Skeletal muscle cell (primary cell): ENCODE results near the gene XPNPEP1.

Experiments used
- DNase-seq: peaks from one replicate; pipeline ENCODE4 v3.0.0-alpha.2; 2010; ENCODE audit warnings: low read depth
- H3K4me3 ChIP-seq: 2 replicates; pipeline ENCODE4 v1.5.1; 2011; ENCODE audit warnings: low read depth, mild to moderate bottlenecking, control low read depth, low read length, moderate library complexity

XPNPEP1 gene

DNA sequence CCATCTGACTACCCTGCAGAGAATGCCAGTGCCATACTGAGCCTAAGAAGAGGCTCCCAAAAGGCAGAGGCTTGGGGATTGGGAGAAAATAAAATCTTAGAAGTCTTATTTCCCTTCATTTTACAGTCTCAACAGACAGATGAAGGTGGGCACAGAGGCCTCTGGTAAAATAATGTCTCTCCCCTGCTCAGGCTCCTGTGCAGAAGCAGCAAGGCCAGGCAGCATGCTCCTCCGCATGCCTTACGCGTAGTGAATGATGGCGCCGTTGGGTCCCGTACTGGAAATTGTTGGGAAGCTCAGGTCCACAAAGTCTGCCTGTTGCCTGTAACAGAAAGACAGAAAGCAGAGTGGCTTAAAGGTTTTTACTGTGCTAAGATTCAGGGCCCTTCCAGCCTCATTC, 45.8 kb downstream of the XPNPEP1 start:
- no peak overlapping the region for H3K4me3 ChIP-seq

DNA sequence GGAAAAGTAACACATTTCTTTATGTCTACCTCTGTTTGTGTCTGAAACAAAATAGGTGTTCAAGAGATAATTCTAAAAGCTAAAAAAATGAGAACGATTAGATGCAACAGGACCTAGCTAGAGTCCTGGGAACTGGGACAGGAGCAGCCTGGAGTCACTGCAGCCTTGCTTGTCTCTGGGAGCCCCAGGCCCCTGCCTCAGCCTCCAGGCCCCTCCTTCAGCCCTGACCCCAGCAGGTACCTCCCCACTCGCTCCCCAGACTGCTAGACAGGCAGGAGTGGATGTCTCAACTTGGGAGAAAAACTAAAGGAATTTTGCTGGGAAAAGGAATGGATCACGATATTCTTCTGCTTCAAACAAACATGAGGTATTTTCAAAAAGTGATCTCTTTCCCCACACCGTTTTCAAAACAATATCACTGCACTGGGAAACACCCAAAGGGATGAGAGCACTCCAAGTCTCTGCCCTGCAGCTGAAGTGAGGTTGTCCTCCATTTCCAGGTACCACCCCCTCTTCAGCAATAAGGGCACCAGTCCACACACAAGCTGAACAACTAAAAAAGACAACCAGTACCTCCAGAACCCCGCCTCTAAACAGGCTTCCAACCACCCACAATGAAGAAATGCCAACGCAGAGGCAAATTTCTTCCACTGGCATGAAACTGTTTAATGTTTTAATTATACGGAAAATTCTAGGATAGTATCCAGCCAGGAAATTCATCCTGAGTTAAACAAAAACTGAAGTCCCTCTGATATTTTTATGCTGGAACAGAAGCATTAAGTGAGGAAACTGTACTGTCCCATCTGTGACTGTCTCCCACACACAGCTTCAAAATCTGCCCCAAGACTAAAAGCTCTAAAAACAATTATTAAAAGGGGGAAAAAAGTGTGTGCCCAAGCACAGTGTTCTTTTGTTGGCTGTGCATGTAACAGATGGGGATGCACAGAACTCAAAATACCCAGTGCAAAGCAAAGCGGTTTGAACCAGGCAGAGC, 47.2 kb downstream of the XPNPEP1 start:
- DNase-seq: no peak
- no peak overlapping the region for H3K4me3 ChIP-seq

More for the DNA sequence above, 45.8 kb downstream of the XPNPEP1 start:
- no peak for DNase-seq

DNA sequence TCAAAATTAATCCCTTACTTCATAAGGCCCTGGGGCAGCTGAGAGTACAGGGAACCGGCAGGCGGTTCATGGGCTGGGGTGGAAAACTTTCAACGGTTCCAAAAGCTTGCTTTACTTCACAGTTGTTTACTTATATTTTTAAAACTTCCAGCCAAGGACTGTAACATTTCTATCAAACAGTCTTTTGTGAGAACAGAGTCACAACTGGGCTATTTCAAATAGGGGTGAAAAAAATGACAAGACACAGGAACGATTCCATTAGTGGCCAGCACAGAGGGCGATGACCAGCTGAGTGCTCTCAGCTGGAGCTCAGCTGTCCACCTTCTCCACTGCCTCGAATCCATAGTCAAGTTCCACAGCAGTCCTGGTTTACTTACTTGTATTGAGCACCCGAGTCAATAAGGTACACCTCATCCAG, 48.2 kb downstream of the XPNPEP1 start:
- no peak overlapping the region for H3K4me3 ChIP-seq
- no peak for DNase-seq

DNA sequence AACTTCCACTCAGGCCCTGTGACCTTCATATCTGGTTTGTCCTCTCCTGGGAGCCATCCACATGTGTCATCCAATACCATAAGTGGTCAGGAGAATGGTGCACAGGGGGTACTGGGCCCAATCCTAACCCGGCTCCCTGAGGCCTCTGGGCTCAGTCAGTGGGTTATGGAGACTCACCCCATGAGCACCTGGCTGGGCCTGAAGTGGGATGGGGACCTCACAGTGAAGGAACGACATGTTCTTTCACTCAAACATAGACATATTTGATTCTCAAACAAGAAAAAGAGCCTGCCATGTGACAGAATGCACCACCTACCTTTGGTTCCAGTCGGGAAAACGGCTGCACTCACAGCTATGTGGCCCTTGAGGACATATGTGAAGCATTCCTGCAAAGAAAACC, 51.8 kb downstream of the XPNPEP1 start:
- no peak overlapping the region for H3K4me3 ChIP-seq
- no peak for DNase-seq

DNA sequence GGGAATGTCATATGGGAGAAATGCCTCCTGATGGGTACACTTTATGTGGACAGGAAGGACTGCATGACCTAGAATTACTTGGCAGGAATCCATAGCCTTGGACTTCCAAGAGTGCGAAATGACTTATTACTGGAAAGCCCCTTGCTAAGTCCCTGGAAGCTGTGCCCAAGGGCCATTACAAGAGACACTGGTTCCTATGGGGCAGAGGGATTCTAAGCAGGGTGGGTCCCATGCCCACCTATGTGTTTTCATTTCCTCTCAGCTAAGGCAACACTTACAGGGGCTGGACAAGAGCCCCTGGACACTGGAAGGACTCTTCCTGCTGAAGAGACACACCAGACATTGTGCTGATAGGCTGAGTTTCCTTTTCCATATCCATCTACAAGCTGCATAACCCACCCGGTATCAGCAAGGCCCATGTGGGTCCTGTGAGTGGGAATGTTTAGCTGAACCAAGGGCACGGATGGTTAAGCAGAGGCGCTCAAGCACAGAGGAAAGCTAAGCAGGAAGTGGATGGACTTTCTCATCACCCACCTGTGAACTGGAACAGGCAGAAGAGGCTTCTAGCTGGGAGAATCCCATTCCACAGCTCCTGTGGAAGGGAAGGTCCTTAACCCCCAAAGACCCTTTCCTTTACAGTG, 56.2 kb downstream of the XPNPEP1 start:
- DNase-seq: no peak

DNA sequence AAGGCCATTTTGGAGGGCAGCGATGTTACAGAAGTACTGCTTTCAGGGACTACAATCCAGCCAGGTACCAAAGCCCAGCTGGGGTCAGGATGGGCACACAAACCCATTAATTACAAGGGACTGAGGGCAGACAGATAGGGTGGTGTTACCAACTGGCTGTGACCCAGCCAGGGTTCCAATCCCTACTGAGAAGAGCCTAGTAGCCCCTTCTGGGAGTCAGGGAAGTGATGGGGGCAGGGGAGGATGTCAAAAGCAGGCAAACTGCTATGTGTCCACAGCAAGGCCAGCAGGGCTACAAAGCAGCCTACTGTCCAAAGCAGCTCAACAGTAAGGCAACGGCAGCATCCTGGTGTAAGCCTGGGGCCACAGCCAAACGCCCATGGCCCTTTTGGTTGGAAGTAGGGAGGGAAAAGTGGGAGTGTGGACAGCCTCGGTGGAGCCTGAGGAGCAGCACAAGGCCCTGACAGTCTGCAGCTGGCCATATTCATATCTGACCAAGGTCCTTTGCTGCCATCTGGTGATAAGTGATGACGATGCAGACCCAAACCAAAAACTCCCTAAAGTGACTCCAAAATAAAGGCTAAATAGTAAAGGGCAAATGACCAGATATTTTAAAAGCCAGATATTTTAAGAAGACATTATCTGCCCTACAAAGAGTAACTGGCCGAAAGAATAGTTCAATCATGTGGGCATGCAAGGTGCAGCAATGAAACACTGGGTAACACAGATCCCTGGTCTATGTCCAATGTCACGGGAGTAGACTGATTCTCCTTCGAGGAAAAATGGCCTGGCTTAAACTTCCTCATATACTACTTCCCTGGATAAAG, 56.9 kb downstream of the XPNPEP1 start:
- no peak for DNase-seq
- H3K4me3 ChIP-seq: no peak overlapping the region

More for the DNA sequence above, 56.2 kb downstream of the XPNPEP1 start:
- H3K4me3 ChIP-seq: no peak overlapping the region

DNA sequence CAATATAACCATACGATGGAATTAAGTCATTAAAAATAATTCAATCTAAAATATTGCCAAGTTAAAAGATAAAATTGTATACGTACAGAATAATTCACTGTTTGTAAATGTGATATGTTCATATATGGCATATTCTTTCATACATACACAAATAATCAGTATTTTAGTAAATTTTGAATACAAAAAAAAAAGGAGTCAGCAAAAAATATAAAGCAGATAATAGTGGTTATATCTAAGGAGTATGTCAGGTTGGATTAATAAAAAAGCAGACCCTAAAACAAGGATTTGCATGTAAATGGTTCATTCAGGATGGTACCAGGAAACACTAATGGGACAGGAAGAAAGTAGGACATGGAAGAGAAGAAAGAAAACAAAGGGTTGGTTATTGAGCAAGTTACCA, 59.5 kb downstream of the XPNPEP1 start:
- H3K4me3 ChIP-seq: no peak overlapping the region
- no peak for DNase-seq

DNA sequence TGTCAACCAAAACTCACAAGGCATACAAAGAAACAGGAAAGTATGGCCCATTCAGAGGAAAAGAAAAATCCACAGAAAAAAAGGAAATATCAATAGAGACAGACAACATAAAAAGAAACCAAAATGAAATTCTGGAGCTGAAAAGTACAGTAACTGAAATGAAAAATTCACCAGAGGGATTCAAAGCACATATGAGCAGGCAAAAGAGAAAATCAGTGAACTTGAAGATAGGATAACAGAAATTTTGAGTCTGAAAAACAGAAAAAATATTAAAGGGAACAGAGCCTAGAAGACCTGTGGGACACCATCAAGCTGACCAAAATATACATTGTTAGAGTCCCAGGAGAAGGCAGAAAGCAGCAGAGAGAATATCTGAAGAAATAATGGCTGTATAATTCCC, 60.6 kb downstream of the XPNPEP1 start:
- DNase-seq: no peak

DNA sequence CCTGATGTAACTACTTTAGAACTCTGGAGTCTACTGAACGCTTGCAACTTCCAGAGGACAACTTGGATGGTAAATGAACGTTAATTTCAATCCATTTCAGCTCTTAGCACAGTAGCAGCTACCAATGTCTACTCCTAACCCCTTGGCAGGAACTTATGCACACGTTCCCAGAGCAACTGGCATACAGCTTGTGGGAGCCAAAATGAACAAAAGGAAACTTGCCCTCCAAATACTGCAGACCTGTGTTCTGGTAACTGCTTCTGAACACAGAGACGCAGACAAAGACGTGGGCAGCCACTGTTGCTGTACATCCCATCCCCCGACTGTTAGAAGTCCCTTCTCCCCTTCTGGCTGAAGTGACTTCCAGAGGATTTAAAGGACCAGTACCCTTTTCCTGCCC, 61.3 kb downstream of the XPNPEP1 start:
- no peak overlapping the region for H3K4me3 ChIP-seq
- DNase-seq: no peak

More for the DNA sequence above, 60.6 kb downstream of the XPNPEP1 start:
- no peak overlapping the region for H3K4me3 ChIP-seq

DNA sequence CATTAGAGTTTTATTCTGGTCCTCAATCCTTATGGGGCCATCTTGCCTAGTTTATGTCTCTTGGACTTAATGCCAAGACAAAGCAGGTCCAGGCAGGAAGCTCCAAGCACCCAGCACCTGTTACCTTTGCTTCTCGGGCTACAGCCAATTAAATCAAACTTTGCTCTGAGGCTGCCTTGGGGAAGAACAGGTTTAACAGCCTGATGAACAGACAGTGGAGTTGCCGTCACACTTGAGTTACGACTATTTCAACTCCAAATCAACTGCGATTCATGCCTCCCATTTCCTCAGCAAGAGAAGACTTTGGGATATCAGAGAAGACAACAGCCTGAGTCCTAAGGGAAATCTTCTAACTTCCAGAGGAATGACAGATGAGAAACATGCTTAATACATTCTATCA, 62.2 kb downstream of the XPNPEP1 start:
- H3K4me3 ChIP-seq: no peak overlapping the region
- DNase-seq: no peak

DNA sequence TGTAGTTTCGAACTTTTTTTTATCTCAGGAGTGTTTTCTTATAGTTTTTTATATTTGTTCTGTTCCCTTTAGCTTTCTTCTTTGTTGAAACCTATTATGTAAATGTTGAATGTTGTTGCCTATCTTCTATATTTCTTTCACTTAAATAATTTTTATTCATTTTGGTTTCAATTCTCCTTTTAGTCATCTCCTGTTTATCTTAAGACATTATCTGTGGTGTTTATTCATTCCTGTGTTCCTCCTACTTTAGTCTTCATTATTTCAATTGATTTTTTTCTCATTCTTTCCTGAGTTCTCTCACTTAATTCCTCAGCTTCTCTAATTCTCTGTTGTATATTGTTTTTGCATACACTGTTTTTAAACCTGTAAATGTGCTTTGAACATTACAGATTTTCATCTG, 64.1 kb downstream of the XPNPEP1 start:
- H3K4me3 ChIP-seq: no peak overlapping the region
- DNase-seq: no peak

DNA sequence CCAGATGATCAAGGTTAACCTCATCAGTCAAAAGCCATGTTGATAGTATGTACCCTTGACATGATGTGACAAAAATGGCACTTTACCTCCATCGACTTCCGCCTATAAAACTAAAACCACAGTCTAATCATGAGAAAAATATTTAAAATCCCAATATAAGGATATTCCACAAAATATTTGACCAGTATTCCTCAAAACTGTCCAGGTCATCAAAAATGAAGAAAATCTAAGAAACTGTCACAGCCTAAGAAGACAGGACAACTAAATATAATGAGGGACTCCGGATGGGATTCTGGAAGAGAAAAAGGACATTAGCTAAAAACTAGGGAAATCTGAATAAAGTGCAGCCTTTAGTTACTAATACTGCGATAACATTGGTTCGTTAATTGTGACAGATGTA, 67.6 kb downstream of the XPNPEP1 start:
- no peak for DNase-seq
- no peak overlapping the region for H3K4me3 ChIP-seq

DNA sequence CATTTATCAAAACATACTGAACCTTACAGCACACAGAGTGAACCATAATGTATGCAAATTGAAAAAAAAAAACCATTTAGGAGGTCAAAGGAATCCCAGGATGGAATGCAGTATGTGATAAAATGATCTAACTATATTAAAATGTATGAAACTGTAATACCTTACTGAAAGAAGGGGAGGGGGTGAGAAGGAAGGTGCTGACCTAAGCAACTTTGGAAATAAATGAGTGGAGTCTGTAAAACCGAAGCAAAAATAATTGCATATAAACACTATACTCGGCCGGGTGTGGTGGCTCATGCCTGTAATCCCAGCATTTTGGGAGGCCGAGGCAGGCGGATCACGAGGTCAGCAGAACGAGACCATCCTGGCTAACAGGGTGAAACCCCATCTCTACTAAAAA, 69.4 kb downstream of the XPNPEP1 start:
- no peak for DNase-seq
- H3K4me3 ChIP-seq: no peak overlapping the region

DNA sequence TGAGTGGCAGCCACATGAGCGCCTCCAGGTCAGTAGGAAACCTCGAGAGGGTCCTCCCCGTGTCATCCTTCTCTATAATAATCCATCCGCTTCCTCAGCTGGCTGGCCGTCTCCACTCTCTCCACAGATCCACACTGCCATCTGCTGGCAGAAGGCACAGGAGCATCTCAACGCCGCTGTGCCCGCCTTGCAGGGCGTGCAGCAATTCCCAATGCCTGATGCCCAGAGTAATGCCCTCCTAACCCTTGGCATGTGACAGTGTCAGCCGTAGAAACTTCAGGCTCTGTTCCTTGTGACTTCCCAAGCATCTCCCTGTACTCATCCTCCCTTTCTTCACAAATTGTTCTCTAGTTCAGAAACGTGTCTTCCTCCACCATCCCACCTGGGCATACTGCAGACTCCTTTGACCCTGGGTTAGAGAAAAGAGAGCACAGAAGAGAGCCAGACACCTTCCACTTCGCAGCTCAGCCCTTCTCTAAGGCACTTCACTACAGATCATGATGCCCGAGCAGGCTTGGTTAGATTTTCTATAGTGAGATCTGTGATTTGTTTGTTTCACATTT, 70.8 kb downstream of the XPNPEP1 start:
- peak; percentile 18 for DNase-seq
- H3K4me3 ChIP-seq: no peak overlapping the region

DNA sequence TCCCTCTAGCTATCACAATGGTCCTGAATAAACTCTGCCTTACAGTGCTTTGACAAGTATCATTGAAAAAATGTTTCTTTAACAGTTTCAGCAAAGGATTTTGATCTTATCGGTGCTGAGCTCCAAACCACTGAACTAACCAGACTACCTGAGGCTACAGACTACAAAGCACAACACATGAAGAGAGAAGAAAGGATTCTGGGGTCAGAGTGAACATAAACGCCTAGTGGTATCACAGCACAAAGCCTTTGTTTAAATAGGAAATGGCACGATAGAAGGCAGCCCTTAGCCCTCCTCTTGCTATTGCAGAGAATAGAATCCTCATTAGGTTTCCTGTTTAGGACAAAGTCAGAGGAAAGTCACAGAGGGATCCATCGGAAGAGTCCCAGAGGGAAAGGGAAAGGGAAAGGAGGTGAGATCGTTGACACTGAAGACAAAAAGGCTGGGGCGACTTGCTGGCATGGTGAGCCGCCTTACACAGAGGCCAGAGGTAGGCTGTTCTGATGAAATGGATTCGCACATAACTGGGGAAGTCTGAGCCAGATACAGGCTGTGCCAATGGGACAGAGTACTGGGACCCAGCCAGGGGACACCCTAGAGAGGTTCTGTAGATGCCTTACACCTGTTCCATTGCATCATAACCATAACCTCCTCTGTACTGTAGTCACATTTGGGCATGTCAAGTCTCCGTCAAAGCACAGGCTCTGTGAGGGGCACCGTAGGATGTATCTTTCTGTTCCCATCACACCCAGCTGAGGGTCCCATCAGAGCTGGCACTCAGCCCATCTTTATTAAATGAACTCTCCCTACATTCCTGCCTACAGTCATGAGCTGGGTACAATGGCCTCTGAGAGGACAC, 71.5 kb downstream of the XPNPEP1 start:
- H3K4me3 ChIP-seq: no peak overlapping the region
- no peak for DNase-seq

DNA sequence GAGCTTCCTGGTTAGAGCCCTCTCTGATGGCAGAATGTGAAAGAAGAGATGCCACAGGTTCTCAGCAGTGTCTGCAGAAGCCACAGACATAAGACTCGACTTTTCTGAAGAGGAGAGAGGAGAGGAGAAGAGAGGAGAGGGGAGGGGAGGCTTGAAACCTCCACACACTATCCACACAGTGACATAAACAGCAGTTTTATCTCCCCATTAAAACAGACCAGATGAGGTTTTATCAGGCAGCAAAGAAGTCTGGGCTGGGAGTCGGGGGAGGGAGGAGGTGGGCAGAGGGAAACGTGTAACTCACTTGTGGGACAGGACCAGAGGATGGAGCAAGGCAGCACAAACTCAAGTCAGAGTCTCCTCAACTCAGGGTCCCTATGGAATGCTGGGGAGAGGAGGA, 76.5 kb downstream of the XPNPEP1 start:
- no peak for DNase-seq

DNA sequence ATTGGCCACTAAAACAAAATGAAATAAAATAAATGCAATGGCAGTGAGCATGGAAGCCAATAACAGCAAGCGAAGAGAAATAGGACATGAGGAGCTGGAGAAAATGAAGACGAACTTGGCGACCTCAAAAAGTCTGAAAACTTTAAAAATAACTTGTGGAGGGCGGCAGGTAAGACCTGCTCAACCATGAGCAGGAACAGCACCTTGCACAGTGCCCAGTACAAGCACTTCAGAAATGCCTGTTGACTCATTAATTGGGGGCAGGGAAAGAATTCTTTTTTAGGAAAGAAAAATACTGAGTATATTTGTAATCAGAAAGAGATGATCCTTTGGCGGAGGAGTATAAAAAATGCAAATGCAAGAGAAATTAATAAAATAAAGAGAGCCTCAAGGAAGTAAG, 78.0 kb downstream of the XPNPEP1 start:
- no peak for DNase-seq
- H3K4me3 ChIP-seq: no peak overlapping the region

More for the DNA sequence above, 76.5 kb downstream of the XPNPEP1 start:
- H3K4me3 ChIP-seq: no peak overlapping the region

DNA sequence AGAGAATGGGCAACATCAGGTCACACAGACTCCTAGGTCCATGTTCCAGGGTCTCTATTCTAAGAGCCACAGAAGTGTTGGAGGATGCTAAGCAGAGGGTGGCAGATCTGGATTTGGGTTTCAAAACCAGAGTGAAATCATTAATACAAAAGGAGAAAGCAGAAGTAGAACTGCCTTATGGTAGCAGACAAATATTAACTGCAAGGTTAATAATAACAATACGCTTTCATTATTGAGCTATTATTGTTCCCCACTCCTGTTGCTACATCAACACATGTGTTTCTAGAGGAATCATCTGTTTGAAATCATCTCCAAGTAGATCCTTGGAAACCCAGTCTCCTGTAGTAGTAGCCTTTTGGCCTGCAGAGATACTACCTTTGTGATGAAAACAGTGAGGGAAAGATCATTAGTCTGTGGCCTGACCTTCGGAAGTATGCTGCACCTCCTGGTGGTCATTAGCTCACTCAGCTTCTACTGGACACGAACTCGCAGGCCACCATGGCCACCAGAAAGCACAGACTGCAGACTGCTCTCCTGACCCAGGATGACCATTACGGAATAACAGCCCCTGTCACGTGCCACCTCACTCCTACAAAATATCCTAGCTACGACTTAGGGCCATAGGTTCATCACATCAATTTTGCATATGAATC, 84.6 kb downstream of the XPNPEP1 start:
- H3K4me3 ChIP-seq: no peak overlapping the region
- DNase-seq: no peak
